NCI-H2029 treated with DMSO at 0.1 percent for 48 hours (cell line): ENCODE data around the gene UTP4.
A peak's percentile ranks its signal among the peaks of the same experiment; 100 is the strongest.

Source experiments
- DNase-seq: peaks from one replicate; lab custom pipeline; 2025; lab: John Stamatoyannopoulos, UW

Gene UTP4

DNA sequence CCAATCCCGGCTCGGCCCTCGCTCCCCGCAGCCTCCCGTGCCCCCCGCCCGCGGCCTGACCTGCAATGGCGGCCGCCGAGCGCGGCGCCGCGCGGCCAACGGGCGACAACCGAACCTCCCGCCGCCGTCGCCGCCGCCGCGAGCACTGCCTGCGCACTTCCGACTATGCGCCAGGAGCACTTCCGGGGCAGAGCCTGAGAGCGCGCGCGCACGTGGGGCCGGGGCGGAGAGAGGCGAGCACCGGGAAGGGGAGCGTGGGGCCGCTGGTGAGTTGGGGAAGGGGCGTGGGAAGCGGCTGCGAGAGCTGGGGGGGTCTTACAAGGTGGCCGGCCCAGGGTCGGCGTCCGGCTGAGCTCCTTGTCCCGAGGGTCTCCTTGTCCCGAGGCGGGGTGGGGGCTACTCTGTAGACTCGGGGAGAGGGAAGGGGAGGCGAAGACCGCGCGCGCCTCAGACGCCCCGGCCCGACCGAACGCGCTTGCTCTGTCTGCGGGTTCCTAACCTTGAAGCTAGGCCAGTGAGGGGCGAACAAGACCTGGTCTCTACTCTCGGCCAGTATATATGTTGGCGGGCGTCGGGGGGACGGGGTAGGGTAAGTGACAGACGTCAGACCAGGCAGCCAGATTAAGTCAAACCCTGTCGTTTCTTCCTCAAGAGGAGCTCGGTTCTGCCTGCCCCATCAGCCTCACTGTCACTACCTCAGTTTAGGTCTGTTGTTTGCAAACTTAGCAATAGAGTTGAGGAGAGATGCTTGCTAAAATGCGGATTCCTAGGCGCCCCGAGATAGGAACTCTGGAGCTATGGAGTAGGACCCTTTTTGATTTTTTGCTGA is at the start of gene UTP4, which contains the start of gene CHTF8:
Gene UTP4 (plus strand): TSS at position 226 of the 829 bp plus-strand sequence. CDS start 811 bp downstream, outside the sequence.
Gene CHTF8 (minus strand): TSS at position 165 of the 829 bp plus-strand sequence. CDS start 11,130 bp downstream, outside the sequence.
- DNase-seq, result no peak

DNA sequence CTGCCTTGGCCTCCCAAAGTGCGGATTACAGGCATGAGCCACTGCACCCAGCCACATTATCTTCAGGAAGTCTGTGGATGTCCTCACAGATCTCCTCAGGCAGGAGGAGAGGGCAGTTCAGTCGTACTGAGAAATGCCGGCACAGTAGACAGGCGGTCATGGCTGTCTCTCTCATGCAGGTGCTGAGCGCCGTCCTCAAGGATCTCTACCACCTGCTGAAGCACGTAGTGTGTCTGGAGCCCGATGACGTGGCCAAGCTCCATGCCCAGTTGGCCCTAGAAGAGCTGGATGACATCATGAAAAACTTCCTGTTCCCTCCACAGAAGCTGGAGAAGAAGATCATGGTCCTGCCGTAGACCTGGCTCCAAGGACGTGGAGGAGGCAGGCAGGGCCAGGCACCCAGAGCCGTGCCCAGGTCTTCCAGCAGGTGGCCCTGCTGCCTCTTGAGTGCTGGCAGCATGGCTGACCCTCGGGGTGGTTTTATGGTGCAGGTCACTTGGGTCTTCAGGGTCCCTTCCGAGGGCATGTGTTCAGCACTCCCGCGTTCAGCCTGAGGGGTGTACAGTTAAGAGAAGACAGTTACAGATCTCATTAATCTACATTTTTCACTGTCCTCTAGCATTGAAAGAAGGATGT is 49.0 kb upstream of the UTP4 start:
- no peak for DNase-seq

DNA sequence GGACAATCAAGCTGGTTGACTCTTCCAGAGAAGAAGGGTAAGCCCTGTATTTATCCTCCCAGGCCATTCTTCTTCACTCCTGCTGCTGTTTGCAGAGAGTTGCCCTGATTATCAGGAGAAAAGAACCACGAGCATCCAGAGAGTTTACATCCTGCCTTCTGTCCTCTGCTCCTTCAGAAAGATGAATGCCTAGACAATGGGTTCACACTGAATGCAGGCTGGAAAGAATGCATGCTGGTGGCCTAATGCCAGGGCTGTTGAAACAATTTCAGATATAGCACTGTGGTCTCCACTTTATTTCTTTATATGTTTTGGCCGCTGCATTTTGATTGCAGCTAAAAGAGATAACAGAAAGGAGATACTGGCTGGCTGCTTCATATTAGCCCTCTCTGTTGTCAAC is 48.2 kb upstream of the UTP4 start:
- DNase-seq, result no peak

- no peak for DNase-seq
Observed at GRCh38 chr16:69085032-69085695, 47.3 kb upstream of the UTP4 start.

GRCh38 chr16:69087161-69087581 is 45.3 kb upstream of the UTP4 start:
- DNase-seq, result no peak

DNA sequence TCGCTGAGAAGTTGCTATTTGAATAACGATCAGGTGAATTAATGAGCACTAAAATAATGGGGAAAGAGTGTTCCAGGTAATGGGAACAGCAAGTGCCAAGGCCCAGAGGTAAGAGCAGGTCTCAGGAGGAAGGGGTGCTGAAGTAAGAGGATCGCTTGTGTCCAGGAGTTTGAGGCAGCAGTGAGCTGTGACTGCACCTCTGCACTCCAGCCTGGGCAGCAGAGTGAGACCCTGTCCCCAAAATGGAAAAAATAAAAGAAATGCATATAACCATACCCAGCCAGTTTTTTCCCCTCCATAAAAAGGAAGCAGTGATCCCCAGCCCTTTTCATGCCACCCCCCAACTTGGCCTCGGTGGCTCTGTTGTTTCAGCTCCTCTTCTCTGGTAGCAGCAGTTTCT is 43.8 kb upstream of the UTP4 start:
- DNase-seq, result no peak

GRCh38 chr16:69089091-69089910 is 43.1 kb upstream of the UTP4 start:
- DNase-seq, result peak; percentile 51

GRCh38 chr16:69093974-69094373 is 38.5 kb upstream of the UTP4 start:
- peak; percentile 75 for DNase-seq

- DNase-seq, result no peak
Observed at GRCh38 chr16:69094501-69094900, 37.9 kb upstream of the UTP4 start.

DNA sequence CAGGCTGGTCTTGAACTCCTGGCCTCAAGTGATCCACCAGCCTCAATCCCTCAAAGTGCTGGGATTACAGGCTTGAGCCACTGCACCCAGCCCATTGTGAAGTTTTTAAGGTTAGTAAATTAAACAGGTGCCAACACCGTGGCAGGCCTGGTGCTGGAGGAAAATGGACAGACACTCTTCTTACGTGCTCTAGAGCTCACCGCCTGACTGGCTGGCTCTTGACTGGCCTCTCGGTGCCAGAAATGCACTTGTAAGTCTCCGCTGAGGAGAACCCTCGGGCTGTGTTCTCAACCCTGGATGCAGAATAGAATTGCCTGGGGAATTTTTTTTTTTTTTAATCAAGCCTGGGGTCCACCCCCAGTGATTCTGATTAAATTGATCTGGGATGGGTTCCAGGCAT is 37.3 kb upstream of the UTP4 start:
- peak; percentile 67 for DNase-seq

GRCh38 chr16:69100071-69100691 is 32.3 kb upstream of the UTP4 start:
- peak; percentile 63 for DNase-seq

- no peak for DNase-seq
Observed at GRCh38 chr16:69105501-69106361, 26.7 kb upstream of the UTP4 start, which contains the start of gene HAS3. Gene HAS3 (plus strand): TSS chr16:69105653. CDS start chr16:69109396, 3,743 bp downstream.

DNA sequence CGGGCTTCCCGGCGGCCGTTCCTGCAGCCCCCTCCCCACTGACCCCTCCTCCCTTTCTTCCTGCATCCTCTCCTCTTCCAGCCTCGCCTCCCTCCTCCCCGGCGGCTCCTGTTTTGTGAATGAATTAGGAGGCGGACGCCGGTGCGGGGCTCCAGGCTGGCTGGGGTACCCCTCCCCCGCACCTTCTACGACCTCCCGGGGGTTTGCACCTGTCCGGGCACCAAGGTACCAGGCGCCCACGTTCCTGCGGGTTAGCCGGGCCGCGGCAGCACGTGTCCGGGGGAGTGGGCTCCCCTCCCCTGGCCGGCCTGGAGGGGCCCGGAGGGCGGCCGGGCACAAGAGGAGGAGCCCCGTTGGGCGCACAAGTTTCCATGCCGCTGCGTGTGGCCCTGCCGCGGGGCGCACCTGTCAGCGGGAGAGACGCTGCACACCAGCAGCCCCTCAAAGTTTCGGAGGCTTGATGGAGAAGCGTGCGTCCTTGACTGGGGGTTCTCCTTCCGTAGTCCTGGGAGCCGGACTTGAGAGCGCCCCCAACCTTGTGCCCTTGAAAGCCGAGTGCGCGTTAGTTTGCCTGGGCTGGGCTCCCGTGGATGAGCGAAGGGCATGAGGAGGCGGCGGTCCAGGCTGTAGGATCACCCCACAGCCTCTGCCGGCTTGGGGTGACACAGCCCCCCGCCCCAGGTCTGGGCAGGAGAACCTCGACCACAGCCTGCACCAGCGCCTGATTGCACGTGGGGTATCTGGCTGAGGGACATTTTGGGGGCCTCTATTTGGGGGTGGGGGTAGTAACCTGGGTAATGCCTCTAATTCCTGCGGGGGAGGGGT is 25.7 kb upstream of the UTP4 start:
- no peak for DNase-seq

DNA sequence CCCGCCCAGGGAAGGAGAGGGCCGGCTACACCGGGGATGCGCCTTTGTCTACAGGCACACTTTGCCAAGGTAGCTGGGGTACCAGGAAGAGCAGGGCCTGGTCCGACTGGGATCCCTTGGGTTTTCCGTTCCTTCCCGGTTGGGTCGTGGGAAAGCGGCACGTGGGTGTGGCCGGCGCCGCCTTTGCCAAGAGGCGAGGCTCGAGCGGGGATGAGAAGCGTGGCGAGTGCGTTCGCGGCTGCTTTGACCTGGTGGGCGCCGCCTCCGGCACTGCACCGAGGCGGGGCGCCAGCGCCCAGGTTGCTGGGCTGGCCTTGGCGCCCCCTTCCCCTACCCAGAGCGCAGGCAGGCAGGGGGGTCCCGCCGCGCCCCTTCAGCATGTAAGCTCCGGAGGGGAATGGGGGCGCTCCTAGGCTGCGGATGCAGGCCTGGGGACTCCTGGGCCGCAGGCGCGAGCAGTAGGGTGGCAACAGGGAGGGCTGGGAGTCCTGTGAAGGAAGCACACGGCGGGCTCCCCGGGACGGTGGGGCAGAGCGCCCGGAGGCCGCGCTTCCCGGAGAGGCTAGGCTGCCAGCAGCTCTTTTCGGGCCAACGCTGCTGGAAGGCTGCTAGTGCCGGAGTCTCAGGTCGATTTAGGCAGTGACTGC is 25.0 kb upstream of the UTP4 start:
- no peak for DNase-seq

DNA sequence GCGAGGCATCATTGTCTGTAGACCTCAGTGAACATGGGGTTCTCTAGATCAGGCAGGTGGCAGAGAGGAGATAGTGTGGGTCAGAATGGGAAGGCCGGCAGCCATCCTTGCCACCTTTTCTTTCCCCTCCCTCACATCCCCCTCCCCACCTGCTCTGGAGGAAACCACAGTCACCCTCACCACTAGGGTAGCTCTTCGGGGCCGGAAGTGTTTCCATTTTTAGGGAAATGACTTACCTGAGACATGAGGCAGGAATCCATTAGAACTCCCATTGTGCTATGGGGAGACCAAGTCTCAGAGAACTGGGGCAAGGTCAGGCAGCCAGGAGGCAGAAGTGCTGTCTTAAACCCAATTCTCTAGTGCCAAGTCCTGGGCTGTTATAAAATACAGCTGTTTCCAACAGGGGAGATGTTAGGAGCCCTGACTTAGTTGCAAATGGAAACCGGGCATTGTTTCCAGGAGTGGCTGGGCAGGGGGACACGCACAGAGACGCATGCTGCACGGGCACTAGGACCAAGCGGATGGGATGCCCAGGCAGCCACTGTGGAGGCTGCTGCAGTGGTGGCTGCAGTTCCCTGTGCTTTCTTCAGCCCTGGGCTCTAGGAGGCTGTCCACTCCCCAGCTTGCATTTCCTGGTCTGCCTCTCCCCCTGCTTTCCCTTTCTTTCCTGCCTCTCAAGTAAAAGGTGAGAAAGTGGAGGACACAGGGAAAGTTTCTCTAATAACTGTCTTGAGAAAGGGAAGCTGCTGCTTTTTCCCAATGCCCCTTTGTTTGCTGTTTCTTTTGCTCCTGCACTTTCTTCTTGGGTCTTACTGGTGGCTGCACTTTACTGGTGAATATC is 24.2 kb upstream of the UTP4 start:
- no peak for DNase-seq

DNA sequence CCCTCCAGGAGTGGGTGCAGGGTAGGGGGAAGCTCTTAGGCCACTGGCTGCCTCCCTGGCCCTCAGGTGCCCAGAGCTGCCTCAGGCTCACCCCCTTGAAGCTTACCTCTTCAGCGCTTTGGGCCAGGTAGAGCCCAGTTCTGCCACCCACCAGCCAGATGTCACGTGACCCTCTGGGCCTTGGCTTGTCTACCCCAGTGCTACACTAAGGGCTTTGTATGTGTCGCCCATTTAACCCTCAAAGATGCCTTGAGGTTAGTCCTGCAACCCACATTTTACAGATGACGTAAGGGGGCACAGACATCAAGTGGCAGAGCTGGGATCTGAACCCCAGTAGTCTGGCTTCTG is 23.6 kb upstream of the UTP4 start:
- DNase-seq, result no peak

DNA sequence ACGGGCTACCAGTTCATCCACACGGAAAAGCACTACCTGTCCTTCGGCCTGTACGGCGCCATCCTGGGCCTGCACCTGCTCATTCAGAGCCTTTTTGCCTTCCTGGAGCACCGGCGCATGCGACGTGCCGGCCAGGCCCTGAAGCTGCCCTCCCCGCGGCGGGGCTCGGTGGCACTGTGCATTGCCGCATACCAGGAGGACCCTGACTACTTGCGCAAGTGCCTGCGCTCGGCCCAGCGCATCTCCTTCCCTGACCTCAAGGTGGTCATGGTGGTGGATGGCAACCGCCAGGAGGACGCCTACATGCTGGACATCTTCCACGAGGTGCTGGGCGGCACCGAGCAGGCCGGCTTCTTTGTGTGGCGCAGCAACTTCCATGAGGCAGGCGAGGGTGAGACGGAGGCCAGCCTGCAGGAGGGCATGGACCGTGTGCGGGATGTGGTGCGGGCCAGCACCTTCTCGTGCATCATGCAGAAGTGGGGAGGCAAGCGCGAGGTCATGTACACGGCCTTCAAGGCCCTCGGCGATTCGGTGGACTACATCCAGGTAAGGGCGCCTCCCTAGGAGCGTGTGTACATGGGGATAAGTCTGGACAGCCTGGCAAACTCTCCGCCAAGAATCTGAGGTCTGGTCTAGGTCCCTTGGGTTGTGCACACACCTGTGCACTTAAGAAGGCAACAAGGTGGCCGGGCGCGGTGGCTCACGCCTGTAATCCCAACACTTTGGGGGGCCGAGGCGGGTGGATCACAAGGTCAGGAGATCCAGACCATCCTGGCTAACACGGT is 22.8 kb upstream of the UTP4 start:
- DNase-seq, result no peak
